ENCODE results near the gene ABITRAM. TPM values are rescaled to one million over a fixed set of nuclear protein-coding genes. Genes with fewer than 3 reads are reported as not detected.

The ABITRAM gene
- total RNA-seq, 1 experiment from 2014 or later = 10.9 TPM

DNA sequence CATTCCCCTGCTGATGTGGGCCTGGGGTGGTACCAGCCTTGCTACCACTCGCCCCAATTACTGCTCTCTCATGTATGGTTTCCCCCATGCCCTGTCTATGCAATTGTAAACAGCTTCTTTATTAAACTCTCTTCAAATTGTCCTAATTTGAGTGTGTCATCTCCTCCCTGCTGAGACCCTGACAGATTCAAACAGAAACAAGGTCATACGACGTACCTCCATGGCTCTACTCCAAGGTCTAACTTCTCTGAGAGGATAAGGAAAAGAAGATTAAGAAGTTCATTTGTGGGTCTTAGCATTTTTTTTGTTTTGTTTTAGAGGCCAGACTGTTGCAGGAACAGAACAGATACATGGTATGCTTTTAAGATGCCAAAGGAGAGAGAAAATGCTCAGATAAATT, 38.0 kb downstream of the ABITRAM start:
- DNase-seq = no peak
- Histone ChIP-seq H4K91ac (ENCODE audit: insufficient read length, low read depth, low read length) (no peak overlapping the region), H3K56ac (ENCODE audit: insufficient read length, low read depth, low read length) (no peak overlapping the region), H4K8ac (replicated peaks; ENCODE audit: insufficient read length, low read depth, low read length) (no peak overlapping the region), H2BK120ac (ENCODE audit: low read depth, low read length, poor library complexity, severe bottlenecking) (no peak overlapping the region), H3K18ac (ENCODE audit: insufficient read length, low read depth, low read length) (no peak overlapping the region), H3K79me1 (ENCODE audit: insufficient read depth, low read depth, low read length, poor library complexity, severe bottlenecking) (no peaks in the 10 kb centered on the region), H3K9me3 (ENCODE audit: control insufficient read depth, low read depth, low read length) (no peaks in the 10 kb centered on the region), H2BK15ac (ENCODE audit: low read depth, low read length) (no peak overlapping the region), H4K5ac (ENCODE audit: insufficient read length, low read depth, low read length) (no peak overlapping the region), H2BK5ac (ENCODE audit: insufficient read length, low read length) (no peak overlapping the region), H3K14ac (ENCODE audit: insufficient read depth, low read length) (no peak overlapping the region), H3K23ac (ENCODE audit: insufficient read length, low read depth, low read length) (no peak overlapping the region), H3K4me1 (ENCODE audit: insufficient read depth, low read length) (no peaks in the 10 kb centered on the region), H2BK12ac (ENCODE audit: insufficient read length, low read depth, low read length) (no peak overlapping the region), H4K20me1 (ENCODE audit: control insufficient read depth, insufficient read depth, insufficient read length) (no peaks in the 10 kb centered on the region), H3K4ac (ENCODE audit: low read depth, low read length) (no peak overlapping the region), H3K27me3 (ENCODE audit: insufficient read depth, low read length) (no peaks in the 10 kb centered on the region), H3K9ac (ENCODE audit: extremely low read depth, insufficient read length, low read length) (no peak overlapping the region), H3K23me2 (ENCODE audit: insufficient read length, low read depth, low read length, poor library complexity, severe bottlenecking) (no peaks in the 10 kb centered on the region), H3K27ac (ENCODE audit: insufficient read length, low read depth, low read length) (no peak overlapping the region), H2BK20ac (ENCODE audit: low read depth, low read length, poor library complexity, severe bottlenecking) (no peak overlapping the region), H2AK5ac (ENCODE audit: insufficient read length, low read length) (no peak overlapping the region), H3T11ph (ENCODE audit: low read length) (no peak overlapping the region), H3K4me2 (ENCODE audit: insufficient read depth, insufficient read length, low read length) (no peak overlapping the region), H2AFZ (ENCODE audit: low read length) (no peak overlapping the region), H3K79me2 (ENCODE audit: insufficient read depth, low read length) (no peaks in the 10 kb centered on the region)
- Mint-ChIP-seq H3K4me3 (no peak overlapping the region), H3K9me3 (no peaks in the 10 kb centered on the region), H3K4me1 (no peaks in the 10 kb centered on the region), H3K36me3 (ENCODE audit: insufficient read depth in 1 of 3, low read depth in 3 of 3) (peaks cover 16 to 29% (median 18%) of the 10 kb centered on the region in 3 experiments; a peak in 6 of 7 replicates), H3K27ac (no peak overlapping the region), H3K27me3 (ENCODE audit: low read depth) (no peaks in the 10 kb centered on the region)
- no CpG with 5 or more reads among the region's 3 CpGs for WGBS (ENCODE audit: extremely low coverage, insufficient read length, low lambda C conversion rate)
- TF ChIP-seq, protein P1, sequence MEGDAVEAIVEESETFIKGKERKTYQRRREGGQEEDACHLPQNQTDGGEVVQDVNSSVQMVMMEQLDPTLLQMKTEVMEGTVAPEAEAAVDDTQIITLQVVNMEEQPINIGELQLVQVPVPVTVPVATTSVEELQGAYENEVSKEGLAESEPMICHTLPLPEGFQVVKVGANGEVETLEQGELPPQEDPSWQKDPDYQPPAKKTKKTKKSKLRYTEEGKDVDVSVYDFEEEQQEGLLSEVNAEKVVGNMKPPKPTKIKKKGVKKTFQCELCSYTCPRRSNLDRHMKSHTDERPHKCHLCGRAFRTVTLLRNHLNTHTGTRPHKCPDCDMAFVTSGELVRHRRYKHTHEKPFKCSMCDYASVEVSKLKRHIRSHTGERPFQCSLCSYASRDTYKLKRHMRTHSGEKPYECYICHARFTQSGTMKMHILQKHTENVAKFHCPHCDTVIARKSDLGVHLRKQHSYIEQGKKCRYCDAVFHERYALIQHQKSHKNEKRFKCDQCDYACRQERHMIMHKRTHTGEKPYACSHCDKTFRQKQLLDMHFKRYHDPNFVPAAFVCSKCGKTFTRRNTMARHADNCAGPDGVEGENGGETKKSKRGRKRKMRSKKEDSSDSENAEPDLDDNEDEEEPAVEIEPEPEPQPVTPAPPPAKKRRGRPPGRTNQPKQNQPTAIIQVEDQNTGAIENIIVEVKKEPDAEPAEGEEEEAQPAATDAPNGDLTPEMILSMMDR (conservative IDR thresholded peaks at IDR 0.05) = no peak
